KOPT-K1 (cell line): ENCODE measurements around the gene STK25.

ENCODE experiments used
- H3K27ac ChIP-seq: fragments of 200-600 bp; sonication (generic); 2 replicates; pipeline ENCODE4 v1.5.1; 2016; ENCODE audit warnings: antibody characterized with exemption, mild to moderate bottlenecking, low read depth, low read length; ENCODE audit not compliant: poor library complexity, severe bottlenecking
- H3K36me3 ChIP-seq: fragments of 200-600 bp; sonication (generic); 2 replicates; pipeline ENCODE4 v1.5.1; 2017; ENCODE audit warnings: antibody characterized with exemption, mild to moderate bottlenecking, low read length, moderate library complexity; ENCODE audit not compliant: insufficient read depth
- H3K9me3 ChIP-seq: fragments of 200-600 bp; sonication (generic); 2 replicates; pipeline ENCODE4 v1.5.1; 2017; ENCODE audit warnings: antibody characterized with exemption, low read length, mild to moderate bottlenecking; ENCODE audit not compliant: insufficient read depth, poor library complexity, severe bottlenecking

STK25 gene

DNA sequence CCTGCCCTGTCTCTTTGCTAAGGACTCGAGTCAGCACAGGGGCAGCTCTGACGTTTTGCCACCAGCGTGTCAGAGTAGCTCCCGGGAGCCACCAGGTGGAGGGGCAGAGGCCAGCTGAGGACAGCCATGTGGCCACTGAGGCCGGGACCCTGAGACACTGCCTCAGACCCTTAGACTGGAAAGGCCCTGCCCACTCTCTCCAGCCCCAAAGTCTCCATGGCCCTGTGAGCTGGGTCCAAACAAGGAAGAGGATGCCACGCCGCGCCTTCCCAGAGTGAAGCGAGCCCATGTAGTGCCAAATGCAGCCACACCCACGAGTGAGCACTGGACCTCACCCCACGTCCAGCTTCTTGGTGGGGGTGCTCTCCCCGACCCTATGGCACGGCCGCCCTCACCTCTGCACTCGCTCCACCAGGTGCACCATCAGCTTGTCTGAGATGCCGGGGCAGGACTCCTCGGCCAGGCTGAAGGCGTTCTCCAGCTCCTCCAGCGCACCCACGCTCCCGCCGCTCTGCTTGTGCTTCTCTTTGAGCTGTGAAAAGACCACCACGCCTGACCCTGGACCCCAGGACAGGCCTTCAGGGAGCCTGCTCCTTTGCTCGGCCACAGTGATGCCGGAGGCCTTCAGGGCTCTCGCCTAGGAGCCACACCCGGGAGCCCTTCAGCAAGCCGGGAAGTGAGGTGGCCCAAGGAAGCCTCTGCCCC is 12.2 kb downstream of the STK25 start:
- H3K9me3 ChIP-seq, result no peaks in the 10 kb centered on the region
- H3K36me3 ChIP-seq, result peaks cover 88% of the 10 kb centered on the region
- H3K27ac ChIP-seq, result no peak overlapping the region

DNA sequence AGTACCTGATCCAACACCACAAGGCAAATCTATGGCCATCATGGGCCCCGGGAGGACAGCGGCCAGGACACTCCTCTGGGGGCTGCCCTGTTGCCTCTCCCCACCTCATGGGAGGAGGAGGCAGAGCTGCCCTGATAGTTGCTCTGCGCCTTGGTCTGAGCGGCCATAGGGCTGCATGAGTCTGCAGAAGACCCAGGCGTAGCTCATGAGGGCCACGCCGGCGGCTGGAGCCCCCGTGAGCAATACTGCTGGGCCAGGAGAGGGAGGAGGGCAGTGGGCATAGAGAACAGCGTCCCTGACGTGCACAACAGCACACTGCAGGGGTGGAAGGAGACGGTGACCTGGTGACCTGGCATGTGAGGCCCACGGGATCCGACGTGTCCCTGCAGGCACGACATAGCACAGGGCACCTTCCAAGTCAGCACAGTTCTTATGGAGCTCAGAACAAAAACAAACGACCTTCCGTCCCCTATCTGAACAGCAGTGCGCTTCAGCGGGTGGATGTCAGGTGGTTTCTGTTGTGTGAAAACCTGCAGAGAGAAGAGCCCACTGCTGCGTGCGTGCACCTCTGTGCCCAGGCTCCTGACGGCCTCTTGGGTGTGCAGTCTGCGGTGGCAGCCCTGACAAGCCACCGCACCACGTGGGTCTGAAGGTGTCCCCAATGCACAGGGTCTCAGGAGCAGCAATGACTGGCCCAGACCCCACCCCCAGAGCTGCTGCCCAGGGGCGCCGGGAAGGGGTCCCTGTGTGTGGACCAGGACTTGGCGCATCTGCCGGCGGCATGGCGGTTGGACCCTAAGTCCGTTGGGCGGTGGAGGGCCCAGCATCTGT is 13.0 kb downstream of the STK25 start:
- Histone ChIP-seq H3K27ac (no peak overlapping the region), H3K9me3 (no peaks in the 10 kb centered on the region), H3K36me3 (peaks cover 81% of the 10 kb centered on the region)

DNA sequence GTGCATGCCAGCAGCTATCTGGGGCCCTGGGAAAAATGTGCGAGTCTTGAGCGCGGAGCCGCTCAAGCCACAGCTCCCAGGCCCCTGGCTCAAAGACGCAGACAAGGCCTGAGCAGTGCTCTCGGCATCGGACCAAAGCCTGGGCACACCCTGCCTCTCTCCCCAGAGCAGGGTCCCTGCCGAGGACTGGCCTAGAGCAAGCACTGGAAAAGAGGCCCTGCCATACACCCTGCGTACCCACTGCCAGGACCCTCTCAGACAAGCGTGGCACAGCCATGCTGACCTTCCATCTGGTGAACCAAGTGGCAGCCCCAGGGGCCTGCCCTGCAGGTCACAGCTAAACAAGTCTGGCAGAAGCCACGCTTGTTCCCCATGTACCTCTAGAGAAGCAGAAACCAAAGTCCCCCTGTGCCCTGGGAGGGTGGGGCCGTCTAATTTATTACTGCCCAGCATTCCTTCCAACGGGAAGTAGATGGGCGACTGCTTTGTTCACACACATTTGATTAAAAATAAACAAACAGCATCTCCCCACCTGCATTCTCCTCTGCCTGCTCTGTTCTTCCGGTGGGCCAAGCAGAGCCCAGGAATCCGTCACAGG is 14.0 kb downstream of the STK25 start:
- Histone ChIP-seq H3K27ac (no peak overlapping the region), H3K36me3 (peaks cover 71% of the 10 kb centered on the region), H3K9me3 (no peaks in the 10 kb centered on the region)

DNA sequence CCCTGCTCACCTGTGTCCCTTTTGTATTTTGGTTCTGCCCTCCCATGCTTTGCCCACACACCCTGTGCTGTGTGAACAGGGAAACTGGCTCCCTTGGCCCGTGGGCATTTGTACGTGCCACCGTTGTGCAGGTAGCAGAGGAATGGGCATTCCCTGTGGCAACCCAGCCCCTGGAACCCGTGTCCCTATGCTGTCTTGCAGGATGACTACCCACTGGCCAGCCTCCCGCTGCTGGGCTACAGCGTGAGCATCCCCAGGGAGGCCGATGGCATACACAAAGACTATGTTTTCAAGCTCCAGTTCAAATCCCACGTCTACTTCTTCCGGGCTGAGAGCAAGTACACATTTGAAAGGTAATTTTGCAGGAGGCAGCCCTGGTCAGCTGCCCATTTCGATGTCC is 15.3 kb downstream of the STK25 start:
- Histone ChIP-seq H3K27ac (no peak overlapping the region), H3K36me3 (peaks cover 58% of the 10 kb centered on the region), H3K9me3 (no peaks in the 10 kb centered on the region)

DNA sequence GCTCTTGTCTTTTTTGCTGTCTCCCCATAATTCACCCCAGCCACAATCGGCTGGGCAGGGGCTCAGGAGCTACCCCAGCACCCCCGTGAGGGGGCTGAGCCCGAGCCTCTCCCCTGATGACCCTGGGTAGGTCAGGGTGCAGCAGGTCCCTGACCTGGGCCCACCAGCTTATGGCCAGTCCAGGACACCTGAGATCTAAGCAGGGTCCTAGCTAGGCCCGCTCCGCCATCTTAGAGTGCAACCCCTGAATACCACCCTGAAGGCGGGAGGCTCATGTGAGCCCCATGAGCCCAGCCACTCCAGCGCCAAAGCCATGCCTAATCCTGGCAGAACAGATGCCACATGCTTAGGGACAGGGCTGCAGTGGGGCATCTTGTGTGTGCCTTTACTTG is 16.2 kb downstream of the STK25 start:
- Histone ChIP-seq H3K9me3 (no peaks in the 10 kb centered on the region), H3K27ac (no peak overlapping the region), H3K36me3 (peaks cover 49% of the 10 kb centered on the region)

DNA sequence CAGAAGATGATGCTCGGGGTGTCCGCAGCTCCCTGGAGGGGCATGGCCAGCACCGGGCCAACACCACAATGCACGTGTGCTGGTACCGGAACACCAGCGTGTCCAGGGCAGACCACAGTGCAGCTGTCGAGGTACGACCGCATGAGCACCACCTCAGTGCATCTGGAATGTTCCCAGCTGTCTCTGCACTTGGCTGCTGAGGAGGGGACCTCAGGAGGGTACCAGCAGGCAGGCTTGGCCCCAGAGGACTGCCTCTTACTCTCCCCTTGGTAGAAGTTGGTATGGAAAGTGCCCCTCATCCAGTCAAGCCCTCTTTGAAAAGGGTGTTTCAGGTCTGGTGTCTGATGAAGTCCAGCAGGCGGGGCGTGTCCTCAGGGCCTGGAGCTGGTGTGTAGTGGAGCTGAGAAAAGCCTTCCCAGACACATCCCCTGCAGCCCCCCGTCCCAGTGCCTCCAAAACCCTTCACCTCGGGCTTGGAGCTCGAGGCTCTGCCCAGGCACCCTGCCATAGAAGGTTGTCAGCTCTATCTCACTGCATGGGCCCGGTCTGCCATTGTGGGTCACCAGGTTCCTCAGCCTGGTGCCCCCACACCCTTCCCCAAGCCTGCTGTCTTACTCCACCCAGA is 16.7 kb downstream of the STK25 start:
- no peak overlapping the region for H3K27ac ChIP-seq
- peaks cover 44% of the 10 kb centered on the region for H3K36me3 ChIP-seq
- no peaks in the 10 kb centered on the region for H3K9me3 ChIP-seq

DNA sequence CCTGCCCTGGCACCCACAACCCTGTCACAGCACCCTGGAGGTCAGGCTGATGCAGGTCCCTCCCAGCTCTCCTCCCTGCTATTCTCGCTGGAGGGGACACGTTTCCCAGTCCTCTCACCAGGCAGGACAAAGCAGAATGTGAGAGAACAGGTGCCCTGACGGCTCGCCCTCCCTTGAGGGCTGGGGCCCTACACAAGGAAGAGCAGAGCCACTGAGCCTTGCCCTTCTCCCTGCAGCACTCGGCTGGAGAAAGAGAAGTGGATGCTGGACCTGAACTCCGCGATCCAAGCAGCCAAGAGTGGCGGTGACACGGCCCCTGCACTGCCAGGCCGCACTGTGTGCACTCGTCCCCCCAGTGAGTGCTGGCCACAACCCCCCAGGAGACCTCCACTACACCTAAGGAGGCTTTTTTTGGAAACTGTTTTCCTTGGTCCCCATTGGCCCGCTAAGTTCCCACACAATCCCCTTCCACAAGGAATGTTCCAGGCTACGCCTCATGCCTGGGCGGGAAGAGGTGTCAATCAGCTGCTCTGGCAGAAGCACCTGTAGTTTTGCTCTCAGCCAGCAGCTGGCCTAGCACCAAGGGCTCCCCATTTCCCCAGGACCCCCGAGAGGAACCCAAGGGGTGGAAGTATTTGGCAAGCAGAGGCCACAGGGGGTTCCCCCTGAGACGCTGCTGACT is 17.4 kb downstream of the STK25 start:
- Histone ChIP-seq H3K27ac (no peak overlapping the region), H3K9me3 (no peaks in the 10 kb centered on the region), H3K36me3 (peaks cover 37% of the 10 kb centered on the region)

DNA sequence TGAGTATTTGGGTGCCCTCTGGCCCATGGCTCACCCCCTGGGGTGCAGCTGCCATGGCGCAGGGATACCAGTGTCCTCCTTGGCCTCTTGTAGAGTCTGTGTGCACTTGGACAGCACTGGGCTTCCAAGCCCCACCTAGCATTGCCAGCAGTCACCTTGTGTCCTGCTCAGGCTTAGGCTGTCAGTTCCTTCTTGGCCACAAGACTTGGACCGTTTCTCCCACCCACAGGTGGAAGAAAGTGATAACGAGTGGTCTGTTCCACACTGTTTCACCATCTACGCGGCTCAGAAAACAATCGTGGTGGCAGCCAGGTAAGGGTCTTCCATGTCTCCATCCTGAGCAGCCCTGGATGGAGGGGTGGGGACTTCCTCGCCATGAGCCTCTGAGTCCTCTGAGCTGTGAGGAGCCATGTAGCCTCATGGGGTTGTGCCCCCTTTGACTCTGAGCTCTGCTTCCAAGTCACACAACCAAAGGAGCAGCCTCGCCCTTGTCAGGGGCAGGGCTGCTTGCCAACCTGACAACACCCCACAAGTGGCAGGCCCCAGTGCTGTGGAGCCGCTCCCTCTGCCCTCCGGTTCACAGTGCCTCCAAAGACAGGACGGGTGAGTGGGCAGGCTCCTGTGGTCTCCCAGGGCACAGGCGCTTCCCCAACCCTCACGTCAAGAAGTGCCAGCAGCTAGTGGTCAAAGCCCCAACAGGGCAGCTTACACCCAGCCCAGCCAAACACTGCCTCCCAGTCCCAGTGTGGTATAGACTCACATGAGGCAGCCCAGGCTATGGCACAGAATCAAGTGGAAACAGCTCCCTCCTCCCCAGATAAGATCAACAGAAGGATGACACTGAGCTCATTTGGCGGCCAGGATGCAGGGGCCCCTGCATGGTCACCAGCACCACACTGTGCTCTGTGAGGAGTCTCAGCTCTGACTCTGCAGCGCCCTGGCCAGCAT is 18.4 kb downstream of the STK25 start:
- peaks cover 27% of the 10 kb centered on the region for H3K36me3 ChIP-seq
- H3K27ac ChIP-seq, result no peak overlapping the region
- H3K9me3 ChIP-seq, result no peaks in the 10 kb centered on the region

DNA sequence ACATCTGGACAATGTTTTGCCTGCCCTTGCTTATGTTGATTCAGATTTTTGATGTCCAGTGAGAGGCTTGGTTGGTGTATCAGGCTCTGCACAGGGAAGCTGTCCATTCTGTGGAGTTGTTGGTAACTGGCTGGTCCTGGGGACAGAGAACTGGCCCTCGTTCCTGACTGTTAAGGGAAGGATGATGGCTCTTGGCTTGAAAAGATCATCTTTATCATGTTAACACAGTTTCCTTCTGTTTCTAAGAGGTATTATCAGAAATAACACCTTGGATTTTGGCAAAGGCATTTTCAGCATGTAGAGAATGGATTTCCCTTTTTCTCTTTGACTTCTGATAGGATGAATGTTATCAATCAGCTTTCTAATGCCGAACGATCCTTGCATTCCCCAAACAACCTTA is 19.3 kb downstream of the STK25 start:
- H3K9me3 ChIP-seq, result no peaks in the 10 kb centered on the region
- H3K36me3 ChIP-seq, result peaks cover 18% of the 10 kb centered on the region
- H3K27ac ChIP-seq, result no peak overlapping the region

DNA sequence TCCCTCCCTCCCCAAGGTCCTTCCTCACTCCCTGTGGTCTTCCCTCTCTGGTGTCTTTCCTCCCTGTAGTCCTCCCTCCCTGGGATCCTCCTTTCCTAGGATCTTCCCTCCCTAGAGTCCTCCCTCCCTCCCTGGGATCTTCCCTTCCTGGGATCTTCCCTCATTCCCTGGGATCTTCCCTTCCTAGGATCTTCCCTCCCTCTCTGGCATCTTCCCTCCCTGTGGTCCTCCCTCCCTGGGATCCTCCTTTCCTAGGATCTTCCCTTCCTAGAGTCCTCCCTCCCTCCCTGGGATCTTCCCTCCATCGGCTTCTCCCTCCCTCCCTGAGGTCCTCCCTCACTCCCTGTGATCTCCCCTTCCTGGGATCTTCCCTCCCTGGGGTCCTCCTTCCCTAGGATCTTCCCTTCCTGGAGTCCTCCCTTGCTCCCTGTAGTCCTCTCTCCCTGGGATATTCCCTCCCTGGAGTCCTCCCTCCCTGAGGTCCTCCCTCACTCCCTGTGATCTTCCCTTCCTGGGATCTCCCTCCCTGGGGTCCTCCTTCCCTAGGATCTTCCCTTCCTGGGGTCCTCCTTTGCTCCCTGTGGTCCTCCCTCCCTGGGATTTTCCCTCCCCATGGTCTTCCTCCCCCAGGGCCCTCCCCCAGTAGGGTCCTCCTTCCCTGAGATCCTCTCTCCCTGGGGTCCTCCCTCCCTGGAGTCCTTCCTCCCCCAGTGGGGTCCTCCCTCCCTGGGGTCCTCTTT is 23.0 kb downstream of the STK25 start:
- no peak overlapping the region for H3K27ac ChIP-seq

DNA sequence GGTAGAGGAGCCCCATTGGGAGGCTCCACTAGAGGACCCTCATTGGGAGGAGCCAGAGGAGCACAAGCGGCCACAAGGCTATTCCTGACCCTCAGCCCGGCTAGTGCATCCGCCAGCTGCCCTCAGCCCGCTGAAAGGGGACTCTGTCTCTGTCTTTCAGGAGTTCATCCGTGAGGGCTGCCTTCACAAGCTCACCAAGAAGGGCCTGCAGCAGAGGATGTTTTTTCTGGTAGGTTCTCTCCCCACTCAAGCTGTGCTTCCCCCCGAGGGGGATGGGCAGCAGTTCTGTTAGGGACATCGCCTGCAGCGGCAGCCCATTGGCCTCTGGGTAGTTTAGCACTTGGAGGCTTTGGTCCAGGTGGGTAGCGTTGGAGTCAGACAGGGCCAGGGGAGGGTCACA is 25.1 kb downstream of the STK25 start:
- Histone ChIP-seq H3K9me3 (no peaks in the 10 kb centered on the region), H3K27ac (no peak overlapping the region), H3K36me3 (no peaks in the 10 kb centered on the region)

More for the DNA sequence above, 23.0 kb downstream of the STK25 start:
- no peaks in the 10 kb centered on the region for H3K9me3 ChIP-seq
- H3K36me3 ChIP-seq, result no peaks in the 10 kb centered on the region

DNA sequence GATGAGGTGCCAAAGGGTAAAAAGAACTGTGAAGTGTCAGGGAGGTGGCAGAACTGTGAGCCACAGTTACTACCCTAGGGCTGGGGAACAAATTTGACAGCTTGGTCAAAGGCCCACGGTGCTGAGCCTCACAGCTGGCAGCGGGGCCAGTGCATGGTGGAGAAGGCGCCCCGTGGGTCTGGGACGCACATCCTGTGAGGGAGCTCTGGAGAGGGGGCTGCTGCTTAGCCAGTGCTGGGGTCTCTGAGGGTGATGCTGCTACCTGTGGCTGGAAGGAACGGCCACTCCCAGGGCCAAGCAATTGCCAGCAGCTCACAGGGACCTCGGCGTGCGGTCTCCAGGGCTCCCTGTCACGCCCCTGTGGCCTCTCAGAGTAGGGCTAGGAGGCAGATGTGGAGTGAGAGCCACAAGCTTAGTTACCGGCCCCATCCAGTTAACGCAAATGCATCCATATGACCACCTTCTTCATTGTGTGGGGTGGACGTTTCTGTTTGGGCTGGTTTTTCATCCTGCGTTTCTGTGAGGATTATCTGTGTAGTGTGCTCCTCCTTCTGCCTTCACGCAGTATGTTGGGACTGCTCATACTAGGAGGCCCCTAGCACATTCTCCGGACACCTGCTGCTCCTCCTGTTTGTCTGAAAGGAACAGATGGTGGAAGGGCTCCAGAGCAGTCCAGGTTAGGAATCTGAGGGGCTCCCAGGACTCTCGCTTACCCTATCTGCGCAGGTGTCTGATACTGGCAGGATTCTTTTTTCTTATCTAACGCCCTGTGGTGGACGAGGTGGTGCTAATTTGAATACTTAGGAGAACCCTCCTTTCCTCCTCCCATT is 26.0 kb downstream of the STK25 start:
- no peaks in the 10 kb centered on the region for H3K9me3 ChIP-seq
- no peak overlapping the region for H3K27ac ChIP-seq
- no peaks in the 10 kb centered on the region for H3K36me3 ChIP-seq

DNA sequence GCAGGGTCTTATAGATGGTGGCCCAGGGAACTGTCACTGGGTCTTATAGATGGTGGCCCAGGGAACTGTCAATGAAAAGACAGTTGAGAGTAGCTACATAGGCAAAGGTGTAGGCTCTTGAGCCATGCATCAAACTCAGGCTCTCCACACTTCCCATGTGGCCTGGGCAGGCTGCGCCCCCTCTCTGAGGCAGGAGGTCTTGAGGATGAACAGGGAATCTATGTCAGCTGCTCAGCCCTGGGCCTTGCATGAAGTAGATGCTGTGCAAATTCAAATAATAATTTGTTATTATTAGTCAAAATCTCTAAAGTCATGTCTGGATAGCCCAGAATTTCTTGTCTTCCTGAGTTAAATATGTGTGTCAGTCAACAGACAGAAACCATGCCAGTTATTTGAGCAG is 26.7 kb downstream of the STK25 start:
- Histone ChIP-seq H3K36me3 (no peaks in the 10 kb centered on the region), H3K27ac (no peak overlapping the region), H3K9me3 (no peaks in the 10 kb centered on the region)
